HL-60 (cell line): ENCODE results near the gene NFATC1.
A peak's percentile ranks its signal among the peaks of the same experiment; 100 is the strongest.

Source experiments
- DNase-seq, 2 experiments: peaks; one replicate each; pipeline ENCODE4 v3.0.0-alpha.2; 2010 to 2020; ENCODE audit warnings: low read depth in 1 of 2, low spot score in 1 of 2
- H3K27ac ChIP-seq: fragments of 250-450 bp; sonication (Bioruptor Pico); replicated peaks from 2 replicates; pipeline ENCODE4 v1.5.1; 2020; ENCODE audit warnings: mild to moderate bottlenecking, moderate library complexity
- H3K27me3 ChIP-seq: fragments of 250-450 bp; sonication (Bioruptor Pico); 2 replicates; pipeline ENCODE4 v1.5.1; 2021; ENCODE audit warnings: mild to moderate bottlenecking, moderate library complexity; ENCODE audit not compliant: insufficient read depth, poor library complexity, severe bottlenecking
- H3K4me3 ChIP-seq: replicated peaks from 2 replicates; pipeline ENCODE4 v1.5.1; 2011; ENCODE audit warnings: mild to moderate bottlenecking, control low read depth, low read length; ENCODE audit not compliant: insufficient read depth
- CTCF ChIP-seq: IDR thresholded peaks from one replicate; pipeline ENCODE4 v1.5.1; 2011; ENCODE audit warnings: low read length, control low read depth, inconsistent platforms; ENCODE audit not compliant: insufficient read depth
- GABPA ChIP-seq: IDR thresholded peaks from 2 replicates; pipeline ENCODE4 v1.6.1; 2012; ENCODE audit warnings: low read depth
- POLR2AphosphoS5 ChIP-seq: IDR thresholded peaks from 2 replicates; pipeline ENCODE4 v1.6.1; 2012; ENCODE audit warnings: low read depth
- REST ChIP-seq: IDR thresholded peaks from 2 replicates; pipeline ENCODE4 v1.6.1; 2012; ENCODE audit warnings: low read depth; ENCODE audit not compliant: insufficient replicate concordance
- SPI1 ChIP-seq: IDR thresholded peaks from 2 replicates; pipeline ENCODE4 v1.6.1; 2012; ENCODE audit warnings: low read depth, mild to moderate bottlenecking, borderline replicate concordance

Gene NFATC1

GRCh38 chr18:79575891-79576685, 180.4 kb downstream of the NFATC1 start:
- TF ChIP-seq REST (no peak), GABPA (no peak), POLR2AphosphoS5 (no peak), SPI1 (no peak), CTCF (no peak)
- H3K27me3 ChIP-seq, result no peaks in the 10 kb centered on the region
- peak overlapping the region; percentile 81 for H3K27ac ChIP-seq
- DNase-seq, result peak in 1 of 2 experiments; percentile 26
- no peak overlapping the region for H3K4me3 ChIP-seq

GRCh38 chr18:79576686-79577351, 181.1 kb downstream of the NFATC1 start:
- no peak for DNase-seq
- Histone ChIP-seq H3K4me3 (no peak overlapping the region), H3K27ac (peak overlapping the region; percentile 81)

More at GRCh38 chr18:79576686-79577351, 181.1 kb downstream of the NFATC1 start:
- no peaks in the 10 kb centered on the region for H3K27me3 ChIP-seq
- TF ChIP-seq REST (no peak), SPI1 (no peak), POLR2AphosphoS5 (no peak), CTCF (no peak), GABPA (no peak)
